Progenitor cell of endocrine pancreas (in vitro differentiated cells): ENCODE results near the gene KRTAP4-8. TPM values are rescaled to one million over a fixed set of nuclear protein-coding genes. Genes with fewer than 3 reads are reported as not detected.
A peak's percentile ranks its signal among the peaks of the same experiment; 100 is the strongest.
"Not testable (repeated sequence)": the region's sequence is repeated elsewhere in the genome, so short reads cannot be mapped to it uniquely, and the experiment has no call there.

ENCODE experiments used
- DNase-seq: peaks from one replicate; pipeline ENCODE4 v3.0.0; 2021; ENCODE audit warnings: low spot score; ENCODE audit not compliant: unreplicated experiment
- H3K27ac Mint-ChIP-seq: 2 replicates; pipeline ENCODE4 v1.8.0; 2021; ENCODE audit warnings: mild to moderate bottlenecking, moderate library complexity, mixed read lengths
- H3K27me3 Mint-ChIP-seq: 2 replicates; pipeline ENCODE4 v1.8.0; 2021; ENCODE audit warnings: mixed read lengths
- H3K36me3 Mint-ChIP-seq: 2 replicates; pipeline ENCODE4 v1.8.0; 2022; ENCODE audit warnings: mixed read lengths; ENCODE audit not compliant: insufficient read depth
- H3K4me1 Mint-ChIP-seq: 2 replicates; pipeline ENCODE4 v1.8.0; 2021; ENCODE audit warnings: low read depth, mixed read lengths
- H3K4me3 Mint-ChIP-seq: 2 replicates; pipeline ENCODE4 v1.8.0; 2021; ENCODE audit warnings: low read depth, mild to moderate bottlenecking, moderate library complexity, mixed read lengths
- H3K9me3 Mint-ChIP-seq: 2 replicates; pipeline ENCODE4 v1.8.0; 2021; ENCODE audit warnings: low read depth, mixed read lengths
- total RNA-seq: library from RNA; stranded (reverse); gene quantifications from 2 replicates; pipeline ENCODE4 v1.2.1, GENCODE V29; 2021
- TF ChIP-seq, protein P1 (sequence below): fragments of 200-600 bp; sonication (generic); IDR thresholded peaks from one replicate; pipeline ENCODE4 v1.5.0; 2021; ENCODE audit warnings: antibody characterized with exemption, mild to moderate bottlenecking; ENCODE audit not compliant: unreplicated experiment

Gene KRTAP4-8
- total RNA-seq, 1 donor from 2014 or later = not detected

- Mint-ChIP-seq H3K27me3 (no peaks in the 10 kb centered on the region), H3K27ac (no peak overlapping the region), H3K4me1 (peaks cover 9% of the 10 kb centered on the region), H3K36me3 (no peaks in the 10 kb centered on the region), H3K4me3 (no peak overlapping the region), H3K9me3 (no peaks in the 10 kb centered on the region)
- TF ChIP-seq, protein P1, sequence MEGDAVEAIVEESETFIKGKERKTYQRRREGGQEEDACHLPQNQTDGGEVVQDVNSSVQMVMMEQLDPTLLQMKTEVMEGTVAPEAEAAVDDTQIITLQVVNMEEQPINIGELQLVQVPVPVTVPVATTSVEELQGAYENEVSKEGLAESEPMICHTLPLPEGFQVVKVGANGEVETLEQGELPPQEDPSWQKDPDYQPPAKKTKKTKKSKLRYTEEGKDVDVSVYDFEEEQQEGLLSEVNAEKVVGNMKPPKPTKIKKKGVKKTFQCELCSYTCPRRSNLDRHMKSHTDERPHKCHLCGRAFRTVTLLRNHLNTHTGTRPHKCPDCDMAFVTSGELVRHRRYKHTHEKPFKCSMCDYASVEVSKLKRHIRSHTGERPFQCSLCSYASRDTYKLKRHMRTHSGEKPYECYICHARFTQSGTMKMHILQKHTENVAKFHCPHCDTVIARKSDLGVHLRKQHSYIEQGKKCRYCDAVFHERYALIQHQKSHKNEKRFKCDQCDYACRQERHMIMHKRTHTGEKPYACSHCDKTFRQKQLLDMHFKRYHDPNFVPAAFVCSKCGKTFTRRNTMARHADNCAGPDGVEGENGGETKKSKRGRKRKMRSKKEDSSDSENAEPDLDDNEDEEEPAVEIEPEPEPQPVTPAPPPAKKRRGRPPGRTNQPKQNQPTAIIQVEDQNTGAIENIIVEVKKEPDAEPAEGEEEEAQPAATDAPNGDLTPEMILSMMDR = no peak
- no peak for DNase-seq
Observed at GRCh38 chr17:41064301-41064700, 33.6 kb downstream of the KRTAP4-8 start.

GRCh38 chr17:41063449-41063848 lies 34.5 kb downstream of the KRTAP4-8 start:
- Mint-ChIP-seq H3K27ac (no peak overlapping the region), H3K9me3 (no peaks in the 10 kb centered on the region), H3K27me3 (no peaks in the 10 kb centered on the region), H3K4me1 (peaks cover 10% of the 10 kb centered on the region), H3K36me3 (no peaks in the 10 kb centered on the region), H3K4me3 (no peak overlapping the region)
- DNase-seq = no peak
- TF ChIP-seq, protein P1 = no peak

- peaks cover 6% of the 10 kb centered on the region for H3K9me3 Mint-ChIP-seq
- TF ChIP-seq, protein P1 = no peak
- no peaks in the 10 kb centered on the region for H3K27me3 Mint-ChIP-seq
- no peak overlapping the region for H3K27ac Mint-ChIP-seq
- peaks cover 10% of the 10 kb centered on the region for H3K4me1 Mint-ChIP-seq
- H3K4me3 Mint-ChIP-seq = no peak overlapping the region
- no peak for DNase-seq
- H3K36me3 Mint-ChIP-seq = no peaks in the 10 kb centered on the region
Observed at GRCh38 chr17:41061964-41062363, 36.0 kb downstream of the KRTAP4-8 start.

GRCh38 chr17:41060052-41060604 lies 37.8 kb downstream of the KRTAP4-8 start, which contains the start of gene KRTAP2-3:
Gene KRTAP2-3, minus strand, starts transcription at chr17:41060114. Its CDS starts 64 bp downstream, at chr17:41060050.
- TF ChIP-seq, protein P1 = no peak
- H3K4me1 Mint-ChIP-seq = peaks cover 10% of the 10 kb centered on the region
- H3K36me3 Mint-ChIP-seq = no peaks in the 10 kb centered on the region
- H3K27ac Mint-ChIP-seq = peak within 1 kb of the TSS; percentile 87
- no peak for DNase-seq
- H3K27me3 Mint-ChIP-seq = no peaks in the 10 kb centered on the region
- no peak within 1 kb of the TSS for H3K4me3 Mint-ChIP-seq
- peaks cover 6% of the 10 kb centered on the region for H3K9me3 Mint-ChIP-seq

GRCh38 chr17:41059276-41060051 lies 38.5 kb downstream of the KRTAP4-8 start:
- not testable (repeated sequence) for H3K36me3 Mint-ChIP-seq, H3K4me1 Mint-ChIP-seq, H3K4me3 Mint-ChIP-seq, DNase-seq, H3K27ac Mint-ChIP-seq, H3K9me3 Mint-ChIP-seq, H3K27me3 Mint-ChIP-seq
